ENCODE data around the gene RIN3. TPM values are rescaled to one million over a fixed set of nuclear protein-coding genes. Genes with fewer than 3 reads are reported as not detected.

Gene RIN3
- total RNA-seq, 2 donors from 2014 or later, result 6.6 to 11.8 TPM

GRCh38 chr14:92659765-92660561 is 146.4 kb downstream of the RIN3 start:
- TF ChIP-seq CTCF (IDR thresholded peaks at IDR 0.05), result no peak
- peak; percentile 75 for DNase-seq (ENCODE audit: low spot score)
- peak overlapping the region; percentile 58 to 72 for H3K27ac ChIP-seq
- no peaks in the 10 kb centered on the region for H3K27me3 ChIP-seq
- peaks cover 0 to 19% of the 10 kb centered on the region in 2 donors for H3K4me1 ChIP-seq
- no peak overlapping the region for H3K4me3 ChIP-seq
- H3K9me3 ChIP-seq, result no peaks in the 10 kb centered on the region
- peaks cover 14% of the 10 kb centered on the region for H3K36me3 ChIP-seq

DNA sequence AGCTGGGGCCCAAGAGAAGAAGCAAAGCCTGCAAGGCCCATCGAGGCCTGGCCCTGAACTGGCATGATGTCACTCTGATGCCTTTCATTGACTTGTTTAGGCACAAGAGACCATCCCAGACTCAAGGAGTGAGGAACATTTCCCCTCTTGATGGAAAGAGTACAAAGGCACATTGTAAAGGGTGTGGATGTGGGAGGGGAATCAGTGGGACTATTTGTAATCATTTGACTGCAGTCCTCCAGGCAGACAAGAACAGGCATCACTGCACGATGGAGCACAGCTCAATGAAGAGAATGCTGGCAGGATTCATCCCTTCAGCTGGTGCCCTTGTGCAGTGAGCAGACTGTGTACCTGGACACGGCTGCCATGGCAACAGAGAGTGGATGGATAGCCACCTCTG is 147.0 kb downstream of the RIN3 start:
- Histone ChIP-seq H3K27ac (peak overlapping the region; percentile 49 to 68), H3K36me3 (peaks cover 14% of the 10 kb centered on the region), H3K27me3 (no peaks in the 10 kb centered on the region), H3K4me1 (peaks cover 0 to 19% of the 10 kb centered on the region in 2 donors), H3K4me3 (no peak overlapping the region), H3K9me3 (no peaks in the 10 kb centered on the region)
- DNase-seq (ENCODE audit: low spot score), result no peak
- TF ChIP-seq CTCF (IDR thresholded peaks at IDR 0.05), result no peak

GRCh38 chr14:92663049-92663448 is 149.5 kb downstream of the RIN3 start:
- H3K9me3 ChIP-seq, result no peaks in the 10 kb centered on the region
- H3K27ac ChIP-seq, result no peak overlapping the region
- H3K4me3 ChIP-seq, result no peak overlapping the region
- no peaks in the 10 kb centered on the region for H3K27me3 ChIP-seq
- peaks cover 24% of the 10 kb centered on the region for H3K36me3 ChIP-seq
- H3K4me1 ChIP-seq, result peaks cover 0 to 8% of the 10 kb centered on the region in 2 donors
- no peak for DNase-seq (ENCODE audit: low spot score)
- TF ChIP-seq CTCF (IDR thresholded peaks at IDR 0.05), result no peak

- Histone ChIP-seq H3K36me3 (peaks cover 15% of the 10 kb centered on the region), H3K27ac (peak overlapping the region; percentile 9 to 48), H3K9me3 (no peaks in the 10 kb centered on the region), H3K27me3 (no peaks in the 10 kb centered on the region), H3K4me3 (no peak overlapping the region), H3K4me1 (no peaks in the 10 kb centered on the region)
- DNase-seq (ENCODE audit: low spot score), result no peak
- no peak for TF ChIP-seq CTCF (IDR thresholded peaks at IDR 0.05)
Observed at GRCh38 chr14:92665661-92666110, 152.1 kb downstream of the RIN3 start.

DNA sequence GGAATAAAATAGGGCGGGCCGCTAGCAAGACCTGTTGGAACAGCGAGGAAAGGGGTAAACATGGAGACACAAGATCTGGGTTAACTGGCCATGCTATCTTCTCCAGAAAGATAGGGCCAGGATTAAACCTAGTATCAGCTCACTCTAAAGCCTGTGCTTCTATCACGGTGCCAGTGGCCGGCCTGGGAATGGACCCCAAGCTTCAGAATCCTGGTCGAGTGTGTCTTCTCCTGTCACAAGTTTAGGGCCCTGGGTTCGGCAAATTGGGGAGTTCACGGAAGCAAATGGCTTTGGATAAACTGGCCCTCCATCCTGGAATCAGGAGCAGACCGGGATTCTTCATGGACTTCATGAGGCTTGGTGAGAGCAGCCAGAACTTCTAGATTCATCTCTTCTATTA is 152.7 kb downstream of the RIN3 start:
- no peak for DNase-seq (ENCODE audit: low spot score)
- peaks cover 10% of the 10 kb centered on the region for H3K36me3 ChIP-seq
- H3K9me3 ChIP-seq, result no peaks in the 10 kb centered on the region
- no peak overlapping the region for H3K4me3 ChIP-seq
- no peaks in the 10 kb centered on the region for H3K4me1 ChIP-seq
- no peak for TF ChIP-seq CTCF (IDR thresholded peaks at IDR 0.05)
- no peaks in the 10 kb centered on the region for H3K27me3 ChIP-seq
- H3K27ac ChIP-seq, result peak overlapping the region; percentile 9 to 48
